Measurements from ENCODE around the gene HNRNPR. TPM values are rescaled to one million over a fixed set of nuclear protein-coding genes. Genes with fewer than 3 reads are reported as not detected.

HNRNPR gene
- polyA plus RNA-seq, 1 of the 3 experiments (the other 2 are of a cell fraction), result 111 TPM

- Histone ChIP-seq H3K36me3 (replicated peaks in 1 of 2; ENCODE audit: control insufficient read depth in 1 of 2, insufficient read depth in 2 of 2, low read length in 1 of 2) (peaks cover 73 to 94% of the 10 kb centered on the region in 2 experiments), H3K9me2 (no peaks in the 10 kb centered on the region), H3K4me1 (ENCODE audit: control insufficient read depth in 1 of 2, insufficient read depth in 2 of 2, low read depth in 1 of 2, low read length in 1 of 2) (no peaks in the 10 kb centered on the region; a peak in 1 of 4 replicates), H3K4me2 (no peak overlapping the region), H3F3A (replicated peaks; ENCODE audit: insufficient read depth) (peaks cover 23% of the 10 kb centered on the region), H3K4me3 (ENCODE audit: low read depth in 2 of 2, low read length in 1 of 2) (no peak overlapping the region), H2AFZ (ENCODE audit: low read depth) (no peak overlapping the region), H3K9me3 (no peaks in the 10 kb centered on the region), H3K79me2 (ENCODE audit: insufficient read depth) (peaks cover 54% of the 10 kb centered on the region), H3K27ac (ENCODE audit: low read depth in 2 of 2, low read length in 1 of 2) (no peak overlapping the region; a peak in 2 of 4 replicates), H4K20me1 (ENCODE audit: insufficient read depth) (no peaks in the 10 kb centered on the region; the same call in 1 of the 2 replicates), H3K27me3 (ENCODE audit: insufficient read depth) (no peaks in the 10 kb centered on the region), H3K9ac (no peak overlapping the region)
- CTCF ChIA-PET, result no interaction called here
- TF ChIP-seq TAF1 (IDR thresholded peaks at IDR 0.05; ENCODE audit: borderline replicate concordance, low read depth, low read length) (no peak), JUND (IDR thresholded peaks at IDR 0.05) (no peak), RCOR1 (IDR thresholded peaks at IDR 0.05; ENCODE audit: low read length) (no peak), GABPA (IDR thresholded peaks at IDR 0.05; ENCODE audit: low read depth) (no peak), CTCF (IDR thresholded peaks at IDR 0.05) (no peak), NFIC (IDR thresholded peaks at IDR 0.05; ENCODE audit: borderline replicate concordance) (no peak), EP300 (IDR thresholded peaks at IDR 0.05; ENCODE audit: borderline replicate concordance in 1 of 2, low read depth in 1 of 2, low read length in 1 of 2) (no peak), EZH2phosphoT487 (IDR thresholded peaks at IDR 0.05; ENCODE audit: borderline replicate concordance, low read depth) (no peak), POLR2AphosphoS5 (IDR thresholded peaks at IDR 0.05; ENCODE audit: low read depth, low read length) (no peak), RFX5 (IDR thresholded peaks at IDR 0.05; ENCODE audit: low read length) (no peak)
- TF ChIP-seq, protein P1, sequence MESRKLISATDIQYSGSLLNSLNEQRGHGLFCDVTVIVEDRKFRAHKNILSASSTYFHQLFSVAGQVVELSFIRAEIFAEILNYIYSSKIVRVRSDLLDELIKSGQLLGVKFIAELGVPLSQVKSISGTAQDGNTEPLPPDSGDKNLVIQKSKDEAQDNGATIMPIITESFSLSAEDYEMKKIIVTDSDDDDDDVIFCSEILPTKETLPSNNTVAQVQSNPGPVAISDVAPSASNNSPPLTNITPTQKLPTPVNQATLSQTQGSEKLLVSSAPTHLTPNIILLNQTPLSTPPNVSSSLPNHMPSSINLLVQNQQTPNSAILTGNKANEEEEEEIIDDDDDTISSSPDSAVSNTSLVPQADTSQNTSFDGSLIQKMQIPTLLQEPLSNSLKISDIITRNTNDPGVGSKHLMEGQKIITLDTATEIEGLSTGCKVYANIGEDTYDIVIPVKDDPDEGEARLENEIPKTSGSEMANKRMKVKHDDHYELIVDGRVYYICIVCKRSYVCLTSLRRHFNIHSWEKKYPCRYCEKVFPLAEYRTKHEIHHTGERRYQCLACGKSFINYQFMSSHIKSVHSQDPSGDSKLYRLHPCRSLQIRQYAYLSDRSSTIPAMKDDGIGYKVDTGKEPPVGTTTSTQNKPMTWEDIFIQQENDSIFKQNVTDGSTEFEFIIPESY (IDR thresholded peaks at IDR 0.05; ENCODE audit: borderline replicate concordance, low read depth), result no peak
- TF ChIP-seq, protein P2, sequence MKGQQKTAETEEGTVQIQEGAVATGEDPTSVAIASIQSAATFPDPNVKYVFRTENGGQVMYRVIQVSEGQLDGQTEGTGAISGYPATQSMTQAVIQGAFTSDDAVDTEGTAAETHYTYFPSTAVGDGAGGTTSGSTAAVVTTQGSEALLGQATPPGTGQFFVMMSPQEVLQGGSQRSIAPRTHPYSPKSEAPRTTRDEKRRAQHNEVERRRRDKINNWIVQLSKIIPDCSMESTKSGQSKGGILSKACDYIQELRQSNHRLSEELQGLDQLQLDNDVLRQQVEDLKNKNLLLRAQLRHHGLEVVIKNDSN (IDR thresholded peaks at IDR 0.05; ENCODE audit: borderline replicate concordance, low read depth), result no peak
- 82% methylated on average over 4 of the region's 4 CpGs for WGBS (ENCODE audit: low lambda C conversion rate)
- no peak for DNase-seq
- POLR2A ChIA-PET, result no interaction called here
Observed at GRCh38 chr1:23304140-23304620, 39.9 kb downstream of the HNRNPR start.

- CTCF ChIA-PET, result interaction anchor here (1.0 to 1.7 kb wide), 2 partner anchors 9 to 194 kb away, joined by 3 to 4 read pairs; no protein-coding TSS in a partner anchor
- no peak for DNase-seq
- H3K79me2 ChIP-seq (ENCODE audit: insufficient read depth), result peaks cover 51% of the 10 kb centered on the region
Observed at GRCh38 chr1:23303524-23303923, 40.6 kb downstream of the HNRNPR start.

More at GRCh38 chr1:23303524-23303923, 40.6 kb downstream of the HNRNPR start:
- Histone ChIP-seq H3K9ac (no peak overlapping the region), H3K36me3 (replicated peaks in 1 of 2; ENCODE audit: control insufficient read depth in 1 of 2, insufficient read depth in 2 of 2, low read length in 1 of 2) (peaks cover 68 to 94% of the 10 kb centered on the region in 2 experiments), H3K9me2 (no peaks in the 10 kb centered on the region), H3K4me2 (no peak overlapping the region), H3K4me3 (ENCODE audit: low read depth in 2 of 2, low read length in 1 of 2) (no peak overlapping the region), H3F3A (replicated peaks; ENCODE audit: insufficient read depth) (peaks cover 23% of the 10 kb centered on the region), H4K20me1 (ENCODE audit: insufficient read depth) (no peaks in the 10 kb centered on the region; the same call in 1 of the 2 replicates), H3K4me1 (ENCODE audit: control insufficient read depth in 1 of 2, insufficient read depth in 2 of 2, low read depth in 1 of 2, low read length in 1 of 2) (no peaks in the 10 kb centered on the region; a peak in 1 of 4 replicates), H3K9me3 (no peaks in the 10 kb centered on the region), H2AFZ (ENCODE audit: low read depth) (no peak overlapping the region), H3K27me3 (ENCODE audit: insufficient read depth) (no peaks in the 10 kb centered on the region), H3K27ac (ENCODE audit: low read depth in 2 of 2, low read length in 1 of 2) (no peak overlapping the region; a peak in 1 of 4 replicates)
- TF ChIP-seq FOXJ3 (CRISPR knock-in tag; IDR thresholded peaks at IDR 0.05) (no peak), EZH2phosphoT487 (IDR thresholded peaks at IDR 0.05; ENCODE audit: borderline replicate concordance, low read depth) (no peak), MXI1 (IDR thresholded peaks at IDR 0.05; ENCODE audit: low read depth, low read length) (no peak), CHD2 (IDR thresholded peaks at IDR 0.05; ENCODE audit: low read length, partially characterized antibody) (no peak)
- POLR2A ChIA-PET, result interaction anchor here (1.4 kb wide), 1 partner anchor 41 kb away, joined by 8 read pairs; the partner anchor contains the start of gene HNRNPR
- WGBS (ENCODE audit: low lambda C conversion rate), result 97% methylated on average over 2 of the region's 2 CpGs
